ENCODE data around the gene KRTAP23-1. TPM values are rescaled to one million over a fixed set of nuclear protein-coding genes. Genes with fewer than 3 reads are reported as not detected.

Gene KRTAP23-1
- total and polyA plus RNA-seq, 12 donors: not detected

GRCh38 chr21:30372139-30372770 lies 23.8 kb upstream of the KRTAP23-1 start, which contains the start of gene KRTAP13-2:
Gene KRTAP13-2 (minus strand): TSS chr21:30372271. CDS start chr21:30372213, 58 bp downstream.
- Histone ChIP-seq H3K27ac (no peak within 1 kb of the TSS), H3K9me3 (replicated peaks in 1 of 3) (no peaks in the 10 kb centered on the region), H3K27me3 (no peaks in the 10 kb centered on the region), H3K4me1 (replicated peaks in 1 of 2) (no peaks in the 10 kb centered on the region), H3K36me3 (replicated peaks in 1 of 2) (no peaks in the 10 kb centered on the region), H3K4me3 (no peak within 1 kb of the TSS)
- no peak for DNase-seq
- 73 to 80% (median 75%) methylated on average over 5 of the region's 5 CpGs for WGBS, 4 donors
- intact Hi-C loops (cut with DNase I): no loop called here
- TF ChIP-seq, protein P1, sequence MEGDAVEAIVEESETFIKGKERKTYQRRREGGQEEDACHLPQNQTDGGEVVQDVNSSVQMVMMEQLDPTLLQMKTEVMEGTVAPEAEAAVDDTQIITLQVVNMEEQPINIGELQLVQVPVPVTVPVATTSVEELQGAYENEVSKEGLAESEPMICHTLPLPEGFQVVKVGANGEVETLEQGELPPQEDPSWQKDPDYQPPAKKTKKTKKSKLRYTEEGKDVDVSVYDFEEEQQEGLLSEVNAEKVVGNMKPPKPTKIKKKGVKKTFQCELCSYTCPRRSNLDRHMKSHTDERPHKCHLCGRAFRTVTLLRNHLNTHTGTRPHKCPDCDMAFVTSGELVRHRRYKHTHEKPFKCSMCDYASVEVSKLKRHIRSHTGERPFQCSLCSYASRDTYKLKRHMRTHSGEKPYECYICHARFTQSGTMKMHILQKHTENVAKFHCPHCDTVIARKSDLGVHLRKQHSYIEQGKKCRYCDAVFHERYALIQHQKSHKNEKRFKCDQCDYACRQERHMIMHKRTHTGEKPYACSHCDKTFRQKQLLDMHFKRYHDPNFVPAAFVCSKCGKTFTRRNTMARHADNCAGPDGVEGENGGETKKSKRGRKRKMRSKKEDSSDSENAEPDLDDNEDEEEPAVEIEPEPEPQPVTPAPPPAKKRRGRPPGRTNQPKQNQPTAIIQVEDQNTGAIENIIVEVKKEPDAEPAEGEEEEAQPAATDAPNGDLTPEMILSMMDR (IDR thresholded peaks at IDR 0.05): no peak
- no peak for TF ChIP-seq POLR2A (IDR thresholded peaks at IDR 0.05)

- 31 to 52% (median 40%) methylated on average over 3 of the region's 3 CpGs for WGBS, 4 donors
- Histone ChIP-seq H3K4me1 (replicated peaks in 1 of 2) (no peaks in the 10 kb centered on the region), H3K27me3 (no peaks in the 10 kb centered on the region), H3K9me3 (replicated peaks in 1 of 3) (no peaks in the 10 kb centered on the region), H3K36me3 (replicated peaks in 1 of 2) (no peaks in the 10 kb centered on the region), H3K27ac (no peak overlapping the region), H3K4me3 (no peak overlapping the region)
- TF ChIP-seq, protein P1 (IDR thresholded peaks at IDR 0.05): no peak
- TF ChIP-seq POLR2A (IDR thresholded peaks at IDR 0.05): no peak
- intact Hi-C loops (cut with DNase I): no loop called here
- DNase-seq: no peak
These were observed 7.5 kb upstream of the KRTAP23-1 start for GRCh38 chr21:30355906-30356305.

- 66 to 78% (median 74%) methylated on average over 1 of the region's 1 CpG for WGBS, 4 donors
- Histone ChIP-seq H3K27ac (no peak overlapping the region), H3K27me3 (no peaks in the 10 kb centered on the region), H3K36me3 (replicated peaks in 1 of 2) (no peaks in the 10 kb centered on the region), H3K4me1 (replicated peaks in 1 of 2) (no peaks in the 10 kb centered on the region), H3K9me3 (replicated peaks in 1 of 3) (no peaks in the 10 kb centered on the region), H3K4me3 (no peak overlapping the region)
- intact Hi-C loops (cut with DNase I): no loop called here
- TF ChIP-seq, protein P1 (IDR thresholded peaks at IDR 0.05): no peak
- no peak for TF ChIP-seq POLR2A (IDR thresholded peaks at IDR 0.05)
- DNase-seq: no peak
These were observed 6.1 kb upstream of the KRTAP23-1 start for GRCh38 chr21:30354308-30355005.

GRCh38 chr21:30351534-30351933 lies 3.1 kb upstream of the KRTAP23-1 start:
- no peak overlapping the region for H3K4me3 ChIP-seq
- DNase-seq: no peak
- no peaks in the 10 kb centered on the region for H3K9me3 ChIP-seq (replicated peaks in 1 of 3)
- no peaks in the 10 kb centered on the region for H3K4me1 ChIP-seq (replicated peaks in 1 of 2)
- TF ChIP-seq, protein P1 (IDR thresholded peaks at IDR 0.05): no peak
- TF ChIP-seq POLR2A (IDR thresholded peaks at IDR 0.05): no peak
- intact Hi-C loops (cut with DNase I): no loop called here
- no peaks in the 10 kb centered on the region for H3K36me3 ChIP-seq (replicated peaks in 1 of 2)
- H3K27ac ChIP-seq: no peak overlapping the region
- H3K27me3 ChIP-seq: no peaks in the 10 kb centered on the region
- WGBS, 4 donors: 84 to 93% (median 90%) methylated on average over 1 of the region's 1 CpG
